GM12865 (cell line): ENCODE measurements around the gene IL12RB1.
"Not testable (repeated sequence)": the region's sequence is repeated elsewhere in the genome, so short reads cannot be mapped to it uniquely, and the experiment has no call there.

ENCODE experiments used
- DNase-seq: peaks from one replicate; pipeline ENCODE4 v3.0.0; 2010; ENCODE audit warnings: low read depth
- H3K4me3 ChIP-seq: 2 replicates; pipeline ENCODE4 v1.5.1; 2011; ENCODE audit warnings: mild to moderate bottlenecking, low read depth, low read length, control low read depth
- TF ChIP-seq, protein P1 (sequence below): IDR thresholded peaks from 2 replicates; pipeline ENCODE4 v1.5.1; 2011; ENCODE audit warnings: low read length, control low read depth, low read depth, inconsistent platforms; ENCODE audit not compliant: insufficient read depth; ENCODE audit errors: missing control alignments

The IL12RB1 gene

GRCh38 chr19:18041054-18041453, 45.7 kb downstream of the IL12RB1 start:
- TF ChIP-seq, protein P1, sequence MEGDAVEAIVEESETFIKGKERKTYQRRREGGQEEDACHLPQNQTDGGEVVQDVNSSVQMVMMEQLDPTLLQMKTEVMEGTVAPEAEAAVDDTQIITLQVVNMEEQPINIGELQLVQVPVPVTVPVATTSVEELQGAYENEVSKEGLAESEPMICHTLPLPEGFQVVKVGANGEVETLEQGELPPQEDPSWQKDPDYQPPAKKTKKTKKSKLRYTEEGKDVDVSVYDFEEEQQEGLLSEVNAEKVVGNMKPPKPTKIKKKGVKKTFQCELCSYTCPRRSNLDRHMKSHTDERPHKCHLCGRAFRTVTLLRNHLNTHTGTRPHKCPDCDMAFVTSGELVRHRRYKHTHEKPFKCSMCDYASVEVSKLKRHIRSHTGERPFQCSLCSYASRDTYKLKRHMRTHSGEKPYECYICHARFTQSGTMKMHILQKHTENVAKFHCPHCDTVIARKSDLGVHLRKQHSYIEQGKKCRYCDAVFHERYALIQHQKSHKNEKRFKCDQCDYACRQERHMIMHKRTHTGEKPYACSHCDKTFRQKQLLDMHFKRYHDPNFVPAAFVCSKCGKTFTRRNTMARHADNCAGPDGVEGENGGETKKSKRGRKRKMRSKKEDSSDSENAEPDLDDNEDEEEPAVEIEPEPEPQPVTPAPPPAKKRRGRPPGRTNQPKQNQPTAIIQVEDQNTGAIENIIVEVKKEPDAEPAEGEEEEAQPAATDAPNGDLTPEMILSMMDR, result no peak
- DNase-seq, result no peak
- no peak overlapping the region for H3K4me3 ChIP-seq

DNA sequence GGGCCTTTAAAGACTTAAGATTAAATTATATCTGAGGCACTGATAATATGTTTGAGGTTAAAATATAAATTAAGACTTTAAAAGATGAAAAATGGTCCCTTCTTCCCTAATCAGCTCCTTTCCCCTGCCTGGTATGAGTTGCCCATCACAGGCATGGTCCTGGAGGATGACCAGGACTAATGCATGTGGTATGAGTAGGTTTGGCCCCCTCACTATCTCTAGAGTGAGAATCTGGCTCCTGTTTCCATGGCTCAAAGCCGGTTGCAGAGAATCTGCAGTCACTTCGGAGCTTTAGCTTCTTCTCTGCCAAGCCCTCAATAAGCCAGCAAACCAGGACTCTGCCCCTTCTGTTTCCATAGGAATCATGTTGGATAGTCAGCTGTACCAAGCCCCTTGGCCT, 54.6 kb downstream of the IL12RB1 start:
- DNase-seq, H3K4me3 ChIP-seq: not testable (repeated sequence)

DNA sequence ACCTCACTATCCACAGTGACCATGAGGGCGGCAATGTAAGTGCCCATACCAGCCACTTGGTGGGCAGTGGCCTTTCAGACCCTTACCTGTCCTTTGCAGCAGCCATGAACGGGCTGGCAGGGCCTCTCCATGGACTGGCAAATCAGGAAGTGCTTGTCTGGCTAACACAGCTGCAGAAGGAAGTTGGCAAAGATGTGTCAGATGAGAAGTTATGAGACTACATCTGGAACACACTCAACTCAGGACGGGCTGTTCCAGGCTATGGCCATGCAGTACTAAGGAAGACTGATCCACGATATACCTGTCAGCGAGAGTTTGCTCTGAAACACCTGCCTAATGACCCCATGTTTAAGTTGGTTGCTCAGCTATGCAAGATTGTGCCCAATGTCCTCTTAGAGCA, 55.3 kb downstream of the IL12RB1 start:
- not testable (repeated sequence) for H3K4me3 ChIP-seq, DNase-seq

GRCh38 chr19:18029617-18030338, 57.0 kb downstream of the IL12RB1 start:
- no peak overlapping the region for H3K4me3 ChIP-seq
- TF ChIP-seq, protein P1, result no peak
- DNase-seq, result no peak

GRCh38 chr19:18027151-18027550, 59.6 kb downstream of the IL12RB1 start:
- TF ChIP-seq, protein P1, result no peak
- no peak overlapping the region for H3K4me3 ChIP-seq
- no peak for DNase-seq

DNA sequence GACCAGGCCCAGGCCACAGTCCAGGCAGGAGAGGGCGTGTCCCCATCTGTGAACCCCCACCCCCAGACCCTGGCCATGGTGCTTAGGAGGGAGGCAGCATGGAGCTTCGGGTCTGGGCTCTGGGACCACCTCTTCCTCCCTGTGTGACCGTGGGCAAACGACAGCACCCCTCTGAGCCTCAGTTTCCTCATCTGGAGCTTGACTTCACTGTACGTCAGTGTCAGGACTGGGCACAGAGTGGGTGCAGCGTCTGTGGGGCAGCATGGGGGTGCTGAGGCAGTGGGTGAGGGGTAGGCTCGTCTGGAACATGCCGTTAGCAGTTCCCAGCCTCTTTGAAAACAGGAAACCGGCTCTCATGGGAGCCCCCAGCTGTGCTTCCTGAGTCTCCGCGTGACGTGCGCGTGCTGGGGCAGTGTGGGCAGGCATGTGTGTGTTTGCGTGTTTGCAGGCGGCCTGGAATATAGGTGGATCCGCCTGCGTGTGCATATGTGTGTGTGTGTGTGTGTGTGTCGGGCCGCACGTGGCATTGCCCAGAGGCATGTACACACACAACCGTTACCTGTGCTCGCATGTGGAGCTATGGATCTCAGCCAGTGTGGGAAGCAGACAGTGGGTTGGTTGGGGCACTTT, 63.0 kb downstream of the IL12RB1 start:
- peak; percentile 44 for DNase-seq

GRCh38 chr19:18021121-18021755, 65.5 kb downstream of the IL12RB1 start:
- DNase-seq, result peak; percentile 61

More for the DNA sequence above, 63.0 kb downstream of the IL12RB1 start:
- peak overlapping the region; percentile 91 for H3K4me3 ChIP-seq
- TF ChIP-seq, protein P1, result no peak

More at GRCh38 chr19:18021121-18021755, 65.5 kb downstream of the IL12RB1 start:
- TF ChIP-seq, protein P1, result no peak
- H3K4me3 ChIP-seq, result peak overlapping the region; percentile 91
